ENCODE data around the gene MGAT4B. TPM values are rescaled to one million over a fixed set of nuclear protein-coding genes. Genes with fewer than 3 reads are reported as not detected.

Gene MGAT4B
- total RNA-seq, 4 donors from 2014 or later = 52.7 to 153 (median 91.0) TPM

DNA sequence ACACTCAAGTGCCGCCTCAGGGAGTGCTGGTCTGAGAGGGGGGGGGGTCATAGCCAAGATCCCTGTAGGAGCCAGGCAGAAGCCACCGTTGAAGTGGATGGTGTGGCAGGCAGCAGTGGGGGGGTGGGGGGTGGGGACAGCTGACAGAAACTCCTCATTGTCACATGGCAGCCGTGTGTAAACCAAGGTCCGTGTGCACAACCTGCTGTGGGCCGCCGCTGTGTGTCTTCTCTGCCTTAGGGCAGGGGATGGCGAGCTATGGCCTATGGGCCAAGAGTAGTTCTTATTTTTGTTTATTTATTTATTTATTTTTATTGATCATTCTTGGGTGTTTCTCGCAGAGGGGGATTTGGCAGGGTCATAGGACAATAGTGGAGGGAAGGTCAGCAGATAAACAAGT, 27.5 kb upstream of the MGAT4B start:
- Histone ChIP-seq H3K4me3 (no peak overlapping the region), H3K27me3 (no peaks in the 10 kb centered on the region), H3K9me3 (no peaks in the 10 kb centered on the region), H3K4me1 (peaks cover 0 to 36% (median 7%) of the 10 kb centered on the region in 4 donors), H3K36me3 (peaks cover 11 to 97% (median 54%) of the 10 kb centered on the region in 3 donors), H3K27ac (no peak overlapping the region)
- TF ChIP-seq, protein P1, sequence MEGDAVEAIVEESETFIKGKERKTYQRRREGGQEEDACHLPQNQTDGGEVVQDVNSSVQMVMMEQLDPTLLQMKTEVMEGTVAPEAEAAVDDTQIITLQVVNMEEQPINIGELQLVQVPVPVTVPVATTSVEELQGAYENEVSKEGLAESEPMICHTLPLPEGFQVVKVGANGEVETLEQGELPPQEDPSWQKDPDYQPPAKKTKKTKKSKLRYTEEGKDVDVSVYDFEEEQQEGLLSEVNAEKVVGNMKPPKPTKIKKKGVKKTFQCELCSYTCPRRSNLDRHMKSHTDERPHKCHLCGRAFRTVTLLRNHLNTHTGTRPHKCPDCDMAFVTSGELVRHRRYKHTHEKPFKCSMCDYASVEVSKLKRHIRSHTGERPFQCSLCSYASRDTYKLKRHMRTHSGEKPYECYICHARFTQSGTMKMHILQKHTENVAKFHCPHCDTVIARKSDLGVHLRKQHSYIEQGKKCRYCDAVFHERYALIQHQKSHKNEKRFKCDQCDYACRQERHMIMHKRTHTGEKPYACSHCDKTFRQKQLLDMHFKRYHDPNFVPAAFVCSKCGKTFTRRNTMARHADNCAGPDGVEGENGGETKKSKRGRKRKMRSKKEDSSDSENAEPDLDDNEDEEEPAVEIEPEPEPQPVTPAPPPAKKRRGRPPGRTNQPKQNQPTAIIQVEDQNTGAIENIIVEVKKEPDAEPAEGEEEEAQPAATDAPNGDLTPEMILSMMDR (IDR thresholded peaks at IDR 0.05) = no peak
- no peak for TF ChIP-seq POLR2A (IDR thresholded peaks at IDR 0.05)
- TF ChIP-seq EP300 (IDR thresholded peaks at IDR 0.05) = no peak
- DNase-seq (ENCODE audit: low spot score in 2 of 2) = no peak
- 88% methylated on average over 7 to 8 of the region's 8 CpGs for WGBS, 2 donors

DNA sequence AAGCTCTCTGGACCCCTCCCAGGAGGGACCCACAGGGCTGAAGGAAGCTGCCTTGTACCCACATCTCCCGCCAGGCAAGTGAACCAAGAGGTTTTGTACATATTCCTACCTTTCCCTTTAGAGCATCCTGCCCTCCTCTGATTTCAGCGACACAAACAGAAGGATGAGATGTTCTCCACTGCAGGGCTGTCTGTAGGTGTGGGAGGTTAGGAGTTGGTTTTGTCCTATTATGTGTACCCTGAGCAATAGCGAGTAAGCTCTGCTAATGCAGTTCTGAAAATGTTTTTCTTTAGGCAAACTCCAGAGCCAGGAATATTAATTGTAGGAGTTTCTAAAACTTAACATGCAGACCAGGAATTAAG, 27.0 kb upstream of the MGAT4B start:
- no peak for DNase-seq (ENCODE audit: low spot score in 2 of 2)
- no peak overlapping the region for H3K27ac ChIP-seq
- peaks cover 0 to 40% (median 8%) of the 10 kb centered on the region in 4 donors for H3K4me1 ChIP-seq
- WGBS, 2 donors = 97 to 100% methylated on average over 3 of the region's 3 CpGs
- no peak for TF ChIP-seq EP300 (IDR thresholded peaks at IDR 0.05)
- H3K9me3 ChIP-seq = no peaks in the 10 kb centered on the region
- H3K36me3 ChIP-seq = peaks cover 12 to 97% (median 54%) of the 10 kb centered on the region in 3 donors
- no peaks in the 10 kb centered on the region for H3K27me3 ChIP-seq
- no peak overlapping the region for H3K4me3 ChIP-seq

DNA sequence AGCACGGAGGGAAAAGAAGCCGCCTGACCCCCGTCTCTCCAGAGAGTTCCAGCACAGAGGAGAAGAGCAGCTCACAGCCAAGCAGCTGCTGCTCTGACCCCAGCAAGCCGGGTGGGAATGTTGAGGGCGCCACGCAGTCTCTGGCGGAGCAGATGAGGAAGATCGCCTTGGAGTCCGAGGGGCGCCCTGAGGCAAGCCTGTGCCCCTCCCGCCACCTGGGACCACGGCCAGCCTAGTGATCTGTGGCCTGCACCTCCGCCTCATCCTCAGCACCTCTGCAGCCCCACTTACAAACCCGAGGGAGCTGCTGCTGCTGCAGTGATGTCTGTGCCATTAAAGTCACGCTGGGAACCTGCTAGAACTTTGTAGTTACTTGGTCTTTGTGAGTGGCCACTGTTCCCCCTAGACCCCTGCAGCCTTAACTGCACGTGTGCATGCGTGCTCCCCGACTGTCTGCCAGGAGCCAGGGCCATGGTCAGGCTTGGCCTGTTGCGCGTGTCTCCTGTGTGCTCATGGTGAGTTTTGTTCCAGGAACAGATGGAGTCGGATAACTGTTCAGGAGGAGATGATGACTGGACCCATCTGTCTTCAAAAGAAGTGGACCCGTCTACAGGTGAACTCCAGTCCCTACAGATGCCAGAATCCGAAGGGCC, 26.5 kb upstream of the MGAT4B start:
- Histone ChIP-seq H3K4me3 (no peak overlapping the region), H3K36me3 (peaks cover 12 to 97% (median 53%) of the 10 kb centered on the region in 3 donors), H3K4me1 (peaks cover 0 to 43% (median 8%) of the 10 kb centered on the region in 4 donors), H3K9me3 (no peaks in the 10 kb centered on the region), H3K27me3 (no peaks in the 10 kb centered on the region), H3K27ac (no peak overlapping the region)
- WGBS, 2 donors = 88 to 92% methylated on average over 22 to 23 of the region's 23 CpGs
- DNase-seq (ENCODE audit: low spot score in 2 of 2) = no peak
- TF ChIP-seq POLR2A (IDR thresholded peaks at IDR 0.05) = no peak

DNA sequence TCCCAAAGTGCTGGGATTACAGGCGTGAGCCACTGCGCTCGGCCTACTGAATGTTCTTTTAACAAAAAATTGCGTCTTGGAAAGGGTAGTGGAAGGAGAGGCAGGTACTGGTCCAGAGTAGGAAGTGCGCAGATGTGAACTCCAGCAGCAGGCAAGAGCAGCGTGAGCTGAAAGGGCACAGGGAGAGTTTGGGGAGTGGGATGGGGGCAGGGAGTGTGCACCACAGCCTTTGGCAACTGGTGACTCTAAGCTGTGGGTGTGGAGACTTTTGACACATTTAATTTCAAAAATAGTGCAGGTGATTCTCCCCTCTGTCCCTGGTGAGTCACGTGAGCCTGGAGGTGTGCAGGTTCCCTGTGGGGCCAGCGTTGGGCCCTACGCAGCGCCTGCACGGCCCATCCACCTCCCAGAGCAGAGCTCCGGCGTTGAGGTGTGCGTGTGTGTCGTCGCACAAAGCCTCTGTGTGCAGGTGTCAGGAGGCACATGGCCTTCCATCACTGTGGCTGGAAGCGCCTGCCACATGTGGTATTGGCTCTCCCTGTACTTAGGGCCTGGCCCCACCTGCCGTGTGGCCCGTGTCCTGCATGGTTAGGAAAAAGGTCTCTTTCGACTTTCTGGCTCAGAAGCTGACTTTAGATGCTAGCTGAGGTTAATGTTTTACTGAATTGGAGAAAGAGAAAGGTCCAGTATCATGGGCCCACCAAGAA, 25.5 kb upstream of the MGAT4B start:
- Histone ChIP-seq H3K9me3 (no peaks in the 10 kb centered on the region), H3K4me1 (peaks cover 0 to 51% (median 8%) of the 10 kb centered on the region in 4 donors), H3K27ac (no peak overlapping the region), H3K36me3 (peaks cover 12 to 97% (median 50%) of the 10 kb centered on the region in 3 donors), H3K4me3 (no peak overlapping the region), H3K27me3 (no peaks in the 10 kb centered on the region)
- DNase-seq (ENCODE audit: low spot score in 2 of 2) = no peak
- TF ChIP-seq EP300 (IDR thresholded peaks at IDR 0.05) (no peak), POLR2A (IDR thresholded peaks at IDR 0.05) (no peak)
- TF ChIP-seq, protein P1 (IDR thresholded peaks at IDR 0.05) = no peak
- 92 to 93% methylated on average over 20 of the region's 20 CpGs for WGBS, 2 donors

DNA sequence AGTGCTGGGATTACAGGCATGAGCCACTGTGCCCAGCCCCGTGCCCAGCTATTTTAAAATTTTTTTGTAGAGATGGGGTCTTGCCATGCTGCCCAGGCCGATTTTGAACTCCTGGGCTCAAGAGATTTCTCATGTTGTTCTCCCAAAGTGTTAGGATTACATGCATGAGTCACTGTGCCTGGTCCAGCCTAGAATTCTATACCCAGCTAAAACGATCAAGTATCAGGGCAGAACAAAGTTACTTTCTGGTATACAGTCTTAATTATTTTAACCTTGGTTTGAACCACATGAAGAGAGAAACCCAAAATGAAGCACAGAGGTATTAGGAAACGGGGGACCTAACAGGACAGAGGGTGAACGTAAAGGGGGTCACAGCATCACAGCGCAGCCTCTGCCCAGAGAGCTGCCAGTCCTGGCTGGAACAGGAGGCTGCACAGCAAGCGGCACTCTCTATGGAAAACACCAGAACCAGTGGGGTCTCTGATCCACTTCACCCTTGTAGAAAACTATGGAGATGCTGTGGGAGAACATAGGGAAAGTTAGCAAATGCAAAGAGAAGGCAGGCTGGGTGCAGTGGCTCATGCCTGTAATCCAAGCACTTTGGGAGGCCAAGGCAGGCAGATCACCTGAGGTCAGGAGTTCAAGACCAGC, 24.3 kb upstream of the MGAT4B start:
- 98% methylated on average over 7 of the region's 7 CpGs for WGBS, 2 donors
- TF ChIP-seq POLR2A (IDR thresholded peaks at IDR 0.05) = no peak
- no peak for TF ChIP-seq EP300 (IDR thresholded peaks at IDR 0.05)
- TF ChIP-seq, protein P1 (IDR thresholded peaks at IDR 0.05) = no peak
- no peak overlapping the region for H3K4me3 ChIP-seq
- no peak for DNase-seq (ENCODE audit: low spot score in 2 of 2)
- peaks cover 12 to 97% (median 42%) of the 10 kb centered on the region in 3 donors for H3K36me3 ChIP-seq
- no peak overlapping the region for H3K27ac ChIP-seq
- H3K4me1 ChIP-seq = peaks cover 0 to 51% (median 2%) of the 10 kb centered on the region in 4 donors
- H3K27me3 ChIP-seq = no peaks in the 10 kb centered on the region
- H3K9me3 ChIP-seq = no peaks in the 10 kb centered on the region

Data from tibial nerve (tissue), 4 donors.